Osteocyte (in vitro differentiated cells): Measurements from ENCODE around the gene TMEM17. TPM values are rescaled to one million over a fixed set of nuclear protein-coding genes. Genes with fewer than 3 reads are reported as not detected.

Source experiments
- DNase-seq: peaks from one replicate; pipeline ENCODE4 v3.0.0; 2021; ENCODE audit warnings: mixed read lengths; ENCODE audit not compliant: unreplicated experiment; ENCODE audit errors: extremely low spot score
- H3K27ac Mint-ChIP-seq: one replicate; pipeline ENCODE4 v1.8.0; 2021; ENCODE audit warnings: mild to moderate bottlenecking, mixed read lengths; ENCODE audit not compliant: unreplicated experiment
- H3K27me3 Mint-ChIP-seq: one replicate; pipeline ENCODE4 v1.8.0; 2021; ENCODE audit warnings: mixed read lengths; ENCODE audit not compliant: unreplicated experiment
- H3K36me3 Mint-ChIP-seq: one replicate; pipeline ENCODE4 v1.8.0; 2021; ENCODE audit warnings: mixed read lengths; ENCODE audit not compliant: unreplicated experiment
- H3K4me1 Mint-ChIP-seq: one replicate; pipeline ENCODE4 v1.8.0; 2021; ENCODE audit warnings: mixed read lengths; ENCODE audit not compliant: unreplicated experiment
- H3K4me3 Mint-ChIP-seq: one replicate; pipeline ENCODE4 v1.8.0; 2021; ENCODE audit warnings: mild to moderate bottlenecking, moderate library complexity, mixed read lengths; ENCODE audit not compliant: unreplicated experiment
- H3K9me3 Mint-ChIP-seq: one replicate; pipeline ENCODE4 v1.8.0; 2021; ENCODE audit warnings: mixed read lengths; ENCODE audit not compliant: unreplicated experiment
- CTCF ChIP-seq: fragments of 200-600 bp; sonication (generic); IDR thresholded peaks from 2 replicates; pipeline ENCODE4 v1.5.0; 2021; ENCODE audit warnings: antibody characterized with exemption, mild to moderate bottlenecking, moderate library complexity
- total RNA-seq: library from RNA; stranded (reverse); gene quantifications from 2 replicates; pipeline ENCODE4 v1.2.1, GENCODE V29; 2021

Gene TMEM17
- total RNA-seq, 1 donor from 2014 or later, result 2.1 TPM

GRCh38 chr2:62456721-62457539 lies 49.1 kb downstream of the TMEM17 start:
- H3K36me3 Mint-ChIP-seq, result no peaks in the 10 kb centered on the region
- no peaks in the 10 kb centered on the region for H3K9me3 Mint-ChIP-seq
- H3K4me3 Mint-ChIP-seq, result peak overlapping the region; percentile 66
- peaks cover 4% of the 10 kb centered on the region for H3K4me1 Mint-ChIP-seq
- peak; percentile 94 for DNase-seq
- H3K27me3 Mint-ChIP-seq, result no peaks in the 10 kb centered on the region
- peak; percentile 100 for TF ChIP-seq CTCF
- H3K27ac Mint-ChIP-seq, result peak overlapping the region; percentile 10

GRCh38 chr2:62455957-62456692 lies 49.9 kb downstream of the TMEM17 start:
- Mint-ChIP-seq H3K27me3 (peaks cover 3% of the 10 kb centered on the region), H3K4me3 (no peak overlapping the region), H3K9me3 (no peaks in the 10 kb centered on the region), H3K36me3 (no peaks in the 10 kb centered on the region), H3K27ac (no peak overlapping the region), H3K4me1 (peaks cover 4% of the 10 kb centered on the region)
- DNase-seq, result no peak
- TF ChIP-seq CTCF, result no peak

GRCh38 chr2:62453955-62454354 lies 52.0 kb downstream of the TMEM17 start:
- DNase-seq, result no peak
- Mint-ChIP-seq H3K27ac (no peak overlapping the region), H3K36me3 (no peaks in the 10 kb centered on the region), H3K4me1 (peaks cover 4% of the 10 kb centered on the region), H3K4me3 (no peak overlapping the region), H3K27me3 (peaks cover 8% of the 10 kb centered on the region), H3K9me3 (no peaks in the 10 kb centered on the region)
- TF ChIP-seq CTCF, result no peak

GRCh38 chr2:62452701-62453454 lies 53.1 kb downstream of the TMEM17 start:
- Mint-ChIP-seq H3K4me1 (peaks cover 2% of the 10 kb centered on the region), H3K9me3 (no peaks in the 10 kb centered on the region), H3K27me3 (peaks cover 9% of the 10 kb centered on the region), H3K36me3 (no peaks in the 10 kb centered on the region), H3K27ac (no peak overlapping the region), H3K4me3 (no peak overlapping the region)
- no peak for DNase-seq
- TF ChIP-seq CTCF, result no peak
